Medulla oblongata (tissue), 1 donor: ENCODE measurements around the gene FARP1.

ENCODE experiments used
- DNase-seq: peaks from one replicate; pipeline ENCODE4 v3.0.0-alpha.2; 2015; ENCODE audit errors: extremely low spot score

Gene FARP1

DNA sequence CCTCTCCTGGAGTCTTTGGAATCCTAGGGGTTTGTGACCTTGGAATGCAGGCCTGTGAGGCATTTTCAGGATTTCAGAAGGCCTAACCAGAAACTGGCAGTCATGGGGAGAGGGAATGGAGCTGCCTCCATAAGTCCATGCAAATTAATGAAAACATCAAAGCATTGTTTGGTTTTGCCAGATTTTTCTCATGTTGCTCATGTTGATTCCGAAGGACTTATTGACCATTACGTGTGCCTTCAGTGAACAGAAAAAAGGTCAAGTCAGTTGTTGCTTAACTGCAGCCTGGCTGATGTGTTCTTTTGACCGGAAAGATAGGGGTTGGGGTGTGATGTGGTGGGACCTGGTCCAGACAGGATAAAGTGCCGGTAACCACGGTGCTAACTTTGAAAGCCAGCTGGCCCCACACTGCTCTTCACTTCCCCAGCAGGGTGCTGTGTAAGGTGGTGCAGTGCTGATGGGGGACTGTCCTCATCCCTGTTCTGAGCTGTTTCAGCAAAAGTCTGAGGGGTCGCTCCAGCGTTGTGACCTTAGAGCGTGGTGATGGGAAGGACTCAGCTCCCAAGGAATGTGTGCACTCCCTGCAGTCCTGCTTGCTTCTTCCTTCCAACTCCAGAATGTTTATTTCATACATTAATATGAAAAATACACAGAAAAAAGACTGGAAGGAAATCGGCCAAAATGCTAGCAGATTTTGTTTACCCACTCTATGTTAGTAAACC is 30.7 kb downstream of the FARP1 start:
- peak; percentile 33 for DNase-seq

DNA sequence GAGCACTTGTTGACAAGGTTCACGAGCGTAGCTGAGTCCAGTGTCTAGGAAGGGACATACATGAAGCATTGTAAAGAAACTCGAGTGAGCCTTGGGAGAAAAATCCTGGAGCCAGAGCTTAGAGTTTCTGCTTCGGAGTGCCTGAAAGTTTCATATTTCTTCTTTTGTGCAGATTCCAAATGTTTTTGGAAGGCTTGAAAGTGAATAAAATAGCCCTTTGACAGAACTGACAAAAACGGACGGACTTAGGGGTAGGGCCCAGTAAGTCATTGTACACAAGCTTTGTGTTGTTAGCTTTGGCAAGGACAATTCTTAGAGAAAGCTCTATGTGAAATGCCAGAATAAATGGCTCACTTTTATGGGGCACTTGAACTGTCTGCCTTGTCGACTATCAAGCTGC is 31.4 kb downstream of the FARP1 start:
- DNase-seq, result no peak

DNA sequence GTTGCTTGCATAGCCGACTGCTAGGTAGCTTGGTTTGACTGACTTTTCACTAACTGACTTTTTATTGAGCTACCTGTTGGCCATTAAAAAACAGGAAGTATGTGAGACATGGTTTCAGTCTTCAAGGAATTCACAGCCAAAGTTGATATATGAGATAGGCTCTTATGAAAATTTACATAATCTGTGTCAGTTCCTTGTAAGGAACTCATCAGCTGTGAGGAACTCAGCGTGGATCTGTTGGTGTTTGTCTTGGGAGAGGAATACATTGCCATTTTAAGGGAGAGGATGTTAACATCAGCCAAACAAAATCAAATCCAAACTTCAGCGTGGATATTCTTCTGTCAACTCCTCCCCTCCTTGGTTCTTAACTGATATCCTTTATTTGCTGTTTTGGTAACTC is 32.1 kb downstream of the FARP1 start:
- no peak for DNase-seq

DNA sequence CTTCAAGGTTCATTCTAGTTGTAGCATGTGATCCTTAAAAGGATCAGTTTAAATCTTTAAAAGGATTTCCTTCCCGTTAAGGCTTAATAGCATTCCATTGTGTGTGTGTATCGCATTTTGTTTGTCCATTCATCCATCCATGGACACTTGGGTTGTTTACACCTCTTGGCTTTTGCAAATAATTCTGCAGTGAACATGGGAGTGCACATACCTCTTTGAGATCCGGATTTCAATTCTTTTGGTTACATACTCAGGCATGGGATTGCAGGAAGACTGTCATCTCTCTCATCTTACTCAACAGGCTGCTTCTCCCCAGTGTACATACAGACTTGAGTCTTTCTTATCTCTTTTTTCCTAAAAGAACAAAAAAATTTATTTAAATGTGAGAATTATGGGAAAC is 32.9 kb downstream of the FARP1 start:
- DNase-seq, result no peak

DNA sequence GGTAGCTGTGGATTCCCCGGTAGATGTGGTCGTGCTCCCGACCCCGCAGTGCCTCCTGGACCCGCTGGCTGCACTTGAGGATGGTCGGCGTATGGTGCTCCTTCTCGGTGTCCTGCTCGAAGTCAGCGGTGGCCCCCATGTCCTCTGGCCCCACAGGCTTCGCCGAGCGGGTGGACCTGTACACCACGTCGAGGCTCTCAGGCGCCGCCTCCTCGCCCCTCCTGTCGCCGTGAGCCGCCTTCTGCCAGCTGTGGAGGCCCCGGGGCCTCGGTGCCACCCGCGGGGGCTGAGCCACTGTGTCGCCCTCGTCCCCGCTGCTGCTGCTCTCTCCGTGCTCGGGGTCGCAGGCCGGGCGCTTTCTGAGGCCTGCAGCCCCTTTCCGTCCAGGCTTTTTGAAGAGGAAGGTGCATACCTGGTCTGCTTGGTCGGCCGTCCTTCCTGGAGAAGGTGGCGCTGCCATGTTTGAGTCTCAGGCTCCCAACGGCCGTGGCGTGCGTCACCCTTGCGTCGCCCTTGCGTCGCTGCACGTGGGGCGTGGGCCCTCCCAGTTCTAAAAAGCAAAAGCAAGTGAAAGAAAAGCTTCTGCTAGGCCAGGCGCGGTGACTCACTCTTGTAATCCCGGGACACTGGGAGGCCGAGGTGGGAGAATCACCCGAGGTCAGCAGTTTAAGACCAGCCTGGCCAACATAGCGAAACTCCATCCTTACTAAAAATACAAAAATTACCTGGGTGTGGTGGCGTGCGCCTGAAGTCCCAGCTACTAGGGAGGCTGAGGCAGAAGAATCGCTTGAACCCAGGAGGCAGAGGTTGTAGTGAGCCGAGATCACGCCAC is 34.1 kb downstream of the FARP1 start, which contains the start of gene RNF113B:
TSS of gene RNF113B (minus strand) at position 493 of the 832 bp plus-strand sequence. CDS start at position 460, 33 bp downstream.
- no peak for DNase-seq

DNA sequence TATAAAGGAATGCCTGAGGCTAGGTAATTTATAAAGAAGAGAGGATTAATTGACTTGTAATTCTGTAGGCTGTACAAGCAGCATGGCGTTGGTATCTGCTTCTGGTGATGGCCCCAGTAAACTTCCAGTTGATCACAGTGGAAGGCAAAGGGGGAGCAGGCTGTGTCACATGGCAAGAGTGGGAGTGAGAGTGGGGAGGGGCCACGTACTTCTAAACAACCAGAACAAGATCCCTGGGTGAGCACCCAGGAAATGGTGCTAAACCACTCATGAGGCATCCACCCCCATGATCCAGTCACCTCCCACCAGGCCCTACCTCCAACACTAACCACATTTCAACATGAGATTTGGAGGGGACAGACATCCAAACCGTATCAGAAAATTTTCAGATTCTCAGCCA is 37.2 kb downstream of the FARP1 start:
- no peak for DNase-seq

DNA sequence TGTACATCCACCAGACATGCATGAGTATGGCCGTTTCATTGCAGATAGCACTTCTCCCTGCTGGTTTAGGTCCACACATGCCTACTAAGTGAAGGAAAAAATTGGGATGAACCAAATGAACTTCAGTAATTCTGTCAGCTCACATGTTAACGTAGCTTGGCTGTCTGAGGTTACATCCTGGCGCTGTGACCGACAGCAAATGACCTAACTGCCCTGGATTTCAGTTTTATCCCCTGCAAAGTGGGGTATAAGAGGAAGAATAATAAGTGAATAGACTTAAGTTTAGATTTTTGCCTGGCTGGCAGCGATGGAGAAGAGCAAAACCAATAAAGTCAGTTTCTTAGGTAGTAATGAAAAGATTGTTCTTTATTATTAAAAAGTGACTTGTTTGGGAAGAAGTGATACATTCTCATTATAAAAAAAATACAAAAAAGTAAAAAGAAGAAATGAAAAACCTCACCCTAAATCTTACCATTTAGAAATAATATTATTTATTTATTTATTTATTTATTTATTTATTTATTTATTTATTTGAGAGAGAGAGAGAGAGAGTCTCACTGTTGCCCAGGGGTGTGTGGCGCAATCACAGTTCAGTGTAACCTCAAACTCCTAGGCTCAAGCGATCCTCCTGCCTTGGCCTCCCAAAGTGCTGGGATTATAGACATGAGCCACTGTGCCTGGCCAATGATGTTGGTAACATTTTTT is 38.4 kb downstream of the FARP1 start:
- no peak for DNase-seq

DNA sequence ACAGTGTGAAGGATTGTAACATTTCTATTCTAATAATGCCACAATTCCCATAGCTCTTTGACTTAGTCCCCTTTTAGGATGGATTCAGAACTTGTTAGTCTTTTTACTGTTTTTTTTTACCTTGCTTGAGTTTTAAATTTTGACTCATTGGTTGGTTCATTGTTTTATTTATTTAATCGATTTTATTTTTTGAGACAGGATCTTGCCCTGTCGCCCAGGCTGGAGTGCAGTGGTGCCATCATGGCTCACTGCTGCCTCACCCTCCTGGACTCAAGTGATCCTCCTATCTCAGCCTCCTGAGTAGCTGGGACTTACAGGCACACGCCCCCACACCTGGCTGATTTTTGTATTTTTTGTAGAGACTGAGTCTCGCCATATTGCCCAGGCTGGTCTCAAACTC is 39.3 kb downstream of the FARP1 start:
- DNase-seq, result no peak

DNA sequence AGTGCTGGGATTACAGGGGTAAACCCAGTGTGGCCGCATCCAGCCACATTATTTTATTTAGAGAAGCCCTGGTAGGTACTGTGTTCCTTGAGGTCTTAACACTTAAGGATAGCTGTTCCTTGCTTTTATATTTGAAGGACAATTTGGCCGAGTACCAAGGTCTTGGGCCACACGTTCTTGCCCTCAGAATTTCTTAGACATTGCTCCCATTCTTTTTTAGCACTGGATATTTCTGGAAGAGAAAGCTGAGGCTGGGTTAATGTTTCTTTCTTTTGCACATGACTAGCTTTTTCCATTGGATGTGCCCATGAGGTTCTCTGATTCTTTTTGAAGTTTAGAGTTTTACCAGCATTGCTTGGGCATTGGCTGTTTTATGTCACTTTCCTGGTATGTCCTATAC is 39.7 kb downstream of the FARP1 start:
- DNase-seq, result no peak

DNA sequence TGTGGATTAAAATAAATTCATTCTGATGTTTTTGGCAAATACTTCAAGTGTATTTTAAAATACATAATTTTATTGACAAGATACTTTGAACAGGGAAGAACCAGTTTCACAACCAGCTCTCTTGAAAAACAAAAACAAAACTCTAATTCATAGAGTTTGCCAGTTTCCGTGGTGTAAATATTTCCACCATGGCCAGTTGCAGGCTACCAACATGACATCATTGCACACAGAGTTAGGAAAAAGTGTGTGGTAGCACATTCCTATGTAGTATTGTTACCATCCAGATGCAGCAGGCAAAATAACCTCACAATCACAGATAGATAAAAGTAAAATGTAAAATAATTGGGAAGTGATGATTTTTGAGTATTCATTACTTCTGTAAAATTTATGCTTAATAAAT is 41.9 kb downstream of the FARP1 start:
- DNase-seq, result no peak

DNA sequence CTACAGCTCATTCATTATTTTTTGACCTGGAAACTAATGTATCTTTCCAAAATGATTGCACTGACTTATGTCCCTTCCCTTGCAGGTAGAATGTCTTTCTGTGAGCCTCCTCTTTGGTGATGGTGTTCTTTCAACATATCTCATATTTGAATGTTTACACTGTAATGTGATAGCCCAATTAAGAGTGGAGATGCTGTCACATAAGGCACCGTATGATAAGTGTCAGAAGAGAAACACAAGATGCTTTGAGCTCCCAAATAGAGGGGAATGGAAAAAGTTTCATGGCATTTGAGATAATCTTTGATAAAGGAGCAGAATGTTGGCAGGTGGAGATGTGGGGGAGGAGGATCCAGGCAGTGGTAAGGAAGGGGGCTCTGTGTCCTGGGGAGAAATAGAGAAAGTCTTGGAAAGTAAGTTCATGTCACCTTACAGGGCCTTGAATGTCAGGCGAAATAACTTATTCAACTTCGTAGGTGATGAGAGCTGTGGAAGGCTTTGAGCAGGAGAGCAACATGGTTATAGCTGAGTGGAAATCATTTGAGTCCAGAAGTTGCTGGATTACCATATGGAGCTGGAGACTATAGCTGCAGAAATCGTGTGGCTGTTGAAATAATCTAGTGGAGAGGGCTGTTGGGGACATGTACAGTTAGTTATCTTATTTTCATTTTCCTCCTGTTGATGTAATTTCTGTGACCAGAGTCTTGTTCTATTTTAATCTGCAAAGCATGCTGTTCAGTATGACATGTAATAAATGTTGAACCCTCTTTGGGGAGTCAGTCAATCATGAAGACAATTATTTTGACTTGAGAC is 44.5 kb downstream of the FARP1 start:
- DNase-seq, result no peak

DNA sequence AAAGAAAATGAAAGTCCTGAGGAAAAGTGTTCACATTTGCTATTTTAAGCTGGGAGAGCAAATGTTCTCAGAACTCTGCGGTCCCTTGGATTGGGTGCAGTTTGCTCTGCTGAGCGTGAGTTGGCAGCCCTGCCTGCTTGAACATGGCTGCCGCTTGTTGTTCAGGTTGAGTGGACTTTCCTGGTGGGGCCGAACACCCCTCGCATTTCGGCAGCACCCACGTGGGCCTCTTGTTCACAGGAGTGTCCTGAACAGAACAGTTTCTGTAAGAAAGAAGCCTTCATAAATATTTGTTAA is 45.0 kb downstream of the FARP1 start:
- DNase-seq, result peak; percentile 55

DNA sequence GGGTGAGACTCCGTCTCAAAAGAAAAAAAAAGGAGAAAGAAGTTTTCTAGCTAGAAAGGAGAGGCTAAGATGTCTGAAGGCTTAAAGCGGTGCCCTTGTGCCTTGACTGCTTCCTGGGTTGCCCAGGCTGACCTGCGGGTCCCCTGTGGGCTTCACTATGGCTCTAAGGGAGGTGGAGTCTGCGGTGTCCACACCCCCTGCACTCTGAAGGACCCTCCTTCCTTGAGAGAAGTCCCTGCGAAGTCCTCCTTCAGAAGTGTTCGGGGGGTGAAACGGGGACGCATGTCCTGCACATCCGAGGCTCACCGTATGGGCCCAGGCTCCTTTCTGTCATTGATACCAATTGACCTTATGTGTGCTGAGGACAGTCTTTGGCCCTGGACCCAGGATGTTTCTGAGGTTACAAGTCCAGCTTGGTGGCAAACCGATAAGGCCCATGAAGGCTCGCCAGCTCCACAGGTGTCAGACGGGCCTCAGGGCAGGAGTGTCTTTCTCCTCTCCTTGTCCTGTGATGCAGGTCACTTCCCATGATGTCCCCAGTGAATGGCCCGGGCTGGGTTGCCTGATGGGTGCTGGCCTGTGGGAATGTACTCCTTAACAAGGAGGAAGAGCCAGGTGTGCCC is 45.8 kb downstream of the FARP1 start:
- DNase-seq, result no peak

DNA sequence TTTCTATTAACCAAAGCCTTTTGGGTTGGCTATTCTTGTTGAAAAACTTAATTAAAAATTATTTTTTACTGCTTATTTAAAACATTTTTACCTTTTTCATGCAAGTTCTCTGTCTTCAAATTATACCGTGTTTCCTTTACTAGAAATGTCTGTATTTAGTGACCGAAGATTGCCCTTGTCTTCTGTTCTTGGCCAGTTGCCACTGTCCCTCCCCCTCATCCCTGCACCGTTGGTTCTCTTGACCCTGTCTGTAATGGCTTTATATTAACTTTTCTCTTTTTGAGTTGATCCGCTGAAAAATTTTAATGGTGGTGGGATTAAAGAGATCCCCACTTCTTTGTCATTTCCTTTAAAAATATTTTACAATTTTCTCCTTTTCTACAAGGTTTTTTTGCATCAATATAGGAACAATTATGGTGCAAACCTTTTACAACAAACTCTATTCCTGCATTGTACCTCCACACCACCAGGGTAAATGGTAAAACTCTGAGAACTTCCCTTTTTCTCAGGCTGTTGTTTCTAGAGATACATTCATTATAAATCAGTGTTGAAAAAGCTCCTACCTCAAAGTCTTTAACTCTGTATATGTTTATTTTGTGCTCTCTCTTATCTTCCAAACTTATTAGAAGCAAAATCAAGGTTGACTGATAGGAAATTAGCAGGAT is 47.1 kb downstream of the FARP1 start:
- peak; percentile 27 for DNase-seq

DNA sequence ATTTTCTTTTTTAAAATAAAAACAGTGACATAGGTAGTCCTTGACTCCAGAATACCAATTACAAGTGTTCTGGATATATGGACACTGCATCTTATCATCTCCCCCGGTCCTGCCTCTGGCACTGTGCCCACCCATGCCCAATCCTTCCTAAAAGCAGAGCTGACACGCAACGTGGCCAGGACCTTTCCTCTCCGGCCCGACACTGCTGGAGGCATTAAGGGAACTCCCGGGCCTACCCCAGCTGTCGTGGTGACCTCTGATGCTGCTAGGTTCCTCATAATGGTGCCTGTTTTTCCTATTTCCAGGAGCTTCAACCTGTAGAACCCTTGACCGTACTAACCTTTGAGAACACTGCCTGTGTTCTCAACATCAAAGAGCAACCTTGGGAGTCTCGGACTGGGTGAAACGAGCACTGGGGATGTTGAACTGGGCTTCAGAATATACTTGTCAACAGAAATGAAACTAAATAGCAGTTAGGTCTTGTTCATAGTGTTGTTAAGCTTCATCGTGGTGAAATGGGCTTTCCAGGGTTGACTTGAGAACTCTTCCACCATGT is 48.1 kb downstream of the FARP1 start:
- no peak for DNase-seq

DNA sequence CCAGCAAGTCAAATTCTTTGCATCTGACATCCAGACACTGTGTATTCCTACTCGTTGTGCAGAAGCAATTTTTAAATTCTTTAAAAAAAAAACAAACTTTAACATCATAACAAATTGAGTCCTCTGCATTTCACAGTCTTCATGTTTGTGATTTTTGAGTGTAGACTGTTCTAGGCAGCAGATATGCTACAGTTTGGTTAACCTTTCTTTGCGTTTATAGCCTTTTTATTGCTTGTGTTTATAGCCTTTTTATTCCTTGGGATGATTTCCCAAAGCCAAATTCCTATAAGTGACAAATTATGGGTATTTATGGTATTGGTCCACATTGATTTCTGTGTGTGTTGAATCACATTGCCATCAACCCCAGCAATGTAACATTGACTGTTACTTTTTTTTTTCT is 49.1 kb downstream of the FARP1 start:
- DNase-seq, result no peak

DNA sequence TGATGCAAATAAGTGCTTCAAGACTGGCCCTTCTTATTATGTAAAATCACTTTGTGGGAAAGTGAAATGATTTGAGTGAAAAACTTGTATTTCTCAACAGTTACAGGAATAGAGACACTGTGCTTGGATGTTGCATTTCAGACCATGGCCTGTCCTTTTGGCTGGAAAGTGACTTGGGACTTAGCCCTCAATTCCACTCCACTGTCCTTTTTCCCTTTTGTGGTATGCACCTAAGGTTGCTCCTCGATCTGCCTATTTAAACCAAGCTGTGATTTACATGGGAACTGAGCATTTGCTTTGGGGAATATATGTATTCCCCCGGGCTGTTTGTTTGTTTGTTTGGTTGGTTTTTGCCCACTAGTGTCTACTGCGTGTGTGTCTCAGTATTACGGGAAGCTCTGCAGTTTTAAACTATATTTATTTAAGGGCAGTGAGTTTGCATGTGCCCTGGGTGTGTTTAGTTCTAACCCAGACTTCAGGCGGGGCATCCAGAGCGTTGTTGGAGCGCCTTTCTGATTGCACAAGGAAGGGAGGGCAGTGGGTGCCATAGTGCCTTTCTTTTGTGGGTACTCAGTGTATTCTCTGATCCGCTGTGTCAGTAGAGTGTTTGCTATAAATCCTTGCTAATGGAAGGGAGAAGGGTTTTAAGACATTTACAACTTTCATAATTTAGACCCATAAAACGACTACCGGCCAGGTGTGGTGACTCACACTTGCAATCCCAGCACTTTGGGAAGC is 52.3 kb downstream of the FARP1 start:
- no peak for DNase-seq

DNA sequence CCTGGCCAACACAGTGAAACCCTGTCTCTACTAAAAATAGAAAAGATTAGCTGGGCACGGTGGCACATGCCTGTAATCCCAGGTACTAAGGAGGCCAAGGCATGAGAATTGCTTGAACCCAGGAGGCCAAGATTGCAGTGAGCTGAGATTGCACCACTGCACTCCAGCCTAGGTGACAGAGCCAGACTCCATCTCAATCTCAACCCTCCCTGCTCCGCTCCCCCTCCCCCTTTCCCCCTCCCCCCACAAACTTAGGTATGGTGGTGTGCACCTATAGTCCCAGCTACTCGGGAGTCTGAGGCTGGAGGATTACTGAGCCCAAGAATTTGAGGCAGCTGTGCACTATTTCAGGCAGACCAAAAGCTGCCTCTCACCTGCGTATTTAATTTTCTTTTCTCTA is 55.8 kb downstream of the FARP1 start:
- no peak for DNase-seq

DNA sequence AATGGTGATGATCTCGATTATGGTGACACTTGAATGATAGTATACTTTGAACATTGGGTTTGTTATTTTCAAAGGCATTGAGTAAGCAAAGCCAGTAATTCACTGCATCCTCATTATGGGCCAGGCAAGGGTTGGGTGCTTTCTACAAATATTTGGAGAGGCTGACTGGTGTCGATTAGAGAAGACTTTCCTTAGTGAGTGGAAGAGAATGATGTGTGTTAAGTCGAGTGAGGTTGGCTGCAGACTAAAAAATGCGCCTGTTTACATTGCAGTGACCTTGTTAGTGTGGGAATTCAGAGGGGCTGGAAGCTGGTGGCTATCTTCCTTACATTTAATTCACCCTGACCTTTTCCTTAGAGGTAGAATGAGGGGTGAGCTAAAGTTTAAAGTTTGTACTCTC is 56.6 kb downstream of the FARP1 start:
- DNase-seq, result no peak
